Measurements from ENCODE around the gene TBXA2R. TPM values are rescaled to one million over a fixed set of nuclear protein-coding genes. Genes with fewer than 3 reads are reported as not detected.
A peak's percentile ranks its signal among the peaks of the same experiment; 100 is the strongest.
"Not testable (repeated sequence)": the region's sequence is repeated elsewhere in the genome, so short reads cannot be mapped to it uniquely, and the experiment has no call there.

Gene TBXA2R
- polyA plus RNA-seq = 1 to 10 TPM in 2 of 3 donors, under 1 TPM in 1; 0.56 to 3.7 (median 3.6) TPM

GRCh38 chr19:3606690-3607289 is at the start of gene TBXA2R:
Gene TBXA2R, minus strand, starts transcription at chr19:3606875. Its CDS starts 6,241 bp downstream, at chr19:3600634.
- peak within 1 kb of the TSS; percentile 57 for H3K27ac ChIP-seq (ENCODE audit: low read depth, low read length)
- 1 to 7% (median 5%) methylated on average over 30 to 46 of the region's 46 CpGs for WGBS, 3 donors

- WGBS, 3 donors = 90 to 93% (median 91%) methylated on average over 32 to 36 of the region's 36 CpGs
- no peak overlapping the region for H3K27ac ChIP-seq (ENCODE audit: low read depth, low read length)
Measured at GRCh38 chr19:3656073-3656746, 49.5 kb upstream of the TBXA2R start.

- 81 to 84% (median 83%) methylated on average over 25 of the region's 25 CpGs for WGBS, 3 donors
- no peak overlapping the region for H3K27ac ChIP-seq (ENCODE audit: low read depth, low read length)
Measured at GRCh38 chr19:3655402-3656072, 48.9 kb upstream of the TBXA2R start.

GRCh38 chr19:3653865-3654513 is 47.3 kb upstream of the TBXA2R start:
- no peak overlapping the region for H3K27ac ChIP-seq (ENCODE audit: low read depth, low read length)
- WGBS, 3 donors = 92 to 96% (median 95%) methylated on average over 20 of the region's 20 CpGs

- 90 to 92% (median 90%) methylated on average over 36 to 37 of the region's 37 CpGs for WGBS, 3 donors
- no peak overlapping the region for H3K27ac ChIP-seq (ENCODE audit: low read depth, low read length)
Measured at GRCh38 chr19:3653081-3653795, 46.6 kb upstream of the TBXA2R start.

GRCh38 chr19:3652422-3652821 is 45.7 kb upstream of the TBXA2R start:
- H3K27ac ChIP-seq (ENCODE audit: low read depth, low read length) = no peak overlapping the region
- WGBS, 3 donors = 81 to 91% (median 89%) methylated on average over 10 to 14 of the region's 14 CpGs

- 97 to 98% (median 97%) methylated on average over 25 to 33 of the region's 33 CpGs for WGBS, 3 donors
- H3K27ac ChIP-seq (ENCODE audit: low read depth, low read length) = no peak overlapping the region
Measured at GRCh38 chr19:3651684-3652083, 45.0 kb upstream of the TBXA2R start.

- H3K27ac ChIP-seq (ENCODE audit: low read depth, low read length) = no peak overlapping the region
- WGBS, 3 donors = 78 to 96% (median 91%) methylated on average over 16 of the region's 16 CpGs
Measured at GRCh38 chr19:3649888-3650287, 43.2 kb upstream of the TBXA2R start.

GRCh38 chr19:3648037-3648905 is 41.6 kb upstream of the TBXA2R start:
- 94 to 97% (median 96%) methylated on average over 33 of the region's 33 CpGs for WGBS, 3 donors
- no peak overlapping the region for H3K27ac ChIP-seq (ENCODE audit: low read depth, low read length)

- 91 to 99% (median 96%) methylated on average over 5 of the region's 5 CpGs for WGBS, 3 donors
- not testable (repeated sequence) for H3K27ac ChIP-seq (ENCODE audit: low read depth, low read length)
Measured at GRCh38 chr19:3647102-3647501, 40.4 kb upstream of the TBXA2R start.

- 88 to 89% (median 88%) methylated on average over 23 of the region's 23 CpGs for WGBS, 3 donors
- H3K27ac ChIP-seq (ENCODE audit: low read depth, low read length) = no peak overlapping the region
Measured at GRCh38 chr19:3646336-3647092, 39.8 kb upstream of the TBXA2R start.

- 91% methylated on average over 21 of the region's 21 CpGs for WGBS, 3 donors
- H3K27ac ChIP-seq (ENCODE audit: low read depth, low read length) = no peak overlapping the region
Measured at GRCh38 chr19:3645726-3646125, 39.1 kb upstream of the TBXA2R start.

- WGBS, 3 donors = 77 to 88% (median 82%) methylated on average over 8 to 11 of the region's 11 CpGs
- H3K27ac ChIP-seq (ENCODE audit: low read depth, low read length) = no peak overlapping the region
Measured at GRCh38 chr19:3645067-3645396, 38.4 kb upstream of the TBXA2R start.

- H3K27ac ChIP-seq (ENCODE audit: low read depth, low read length) = no peak overlapping the region
Measured at GRCh38 chr19:3644351-3645066, 37.8 kb upstream of the TBXA2R start.

GRCh38 chr19:3643674-3644313 is 37.1 kb upstream of the TBXA2R start:
- WGBS, 3 donors = 93 to 95% (median 93%) methylated on average over 28 of the region's 28 CpGs
- no peak overlapping the region for H3K27ac ChIP-seq (ENCODE audit: low read depth, low read length)

More at GRCh38 chr19:3644351-3645066, 37.8 kb upstream of the TBXA2R start:
- 78 to 81% (median 79%) methylated on average over 19 of the region's 19 CpGs for WGBS, 3 donors
